GM19240 (cell line): ENCODE measurements around the gene LOX.

ENCODE experiments used
- DNase-seq: peaks from one replicate; pipeline ENCODE4 v3.0.0; 2011; ENCODE audit warnings: low spot score; ENCODE audit not compliant: insufficient read length

Gene LOX

GRCh38 chr5:122054266-122054665 lies 23.8 kb downstream of the LOX start:
- DNase-seq, result no peak

GRCh38 chr5:122053181-122054109 lies 24.6 kb downstream of the LOX start:
- DNase-seq, result no peak

DNA sequence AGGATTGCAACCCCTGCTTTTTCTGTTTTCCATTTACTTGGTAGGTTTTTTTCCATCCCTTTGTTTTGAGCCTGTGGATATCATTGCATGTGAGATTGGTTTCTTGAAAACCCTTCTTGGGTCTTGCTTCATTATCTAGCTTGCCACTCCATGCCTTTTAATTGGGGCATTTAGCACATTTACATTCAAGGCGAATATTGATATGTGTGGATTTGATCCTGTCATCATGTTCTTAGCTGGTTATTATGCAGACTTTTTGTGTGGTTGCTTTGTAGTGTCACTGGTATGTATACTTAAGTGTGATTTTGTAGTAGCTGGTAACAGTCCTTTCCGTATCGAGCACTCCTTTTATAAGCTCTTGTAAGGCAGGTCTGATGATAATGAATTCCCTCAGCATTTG lies 26.5 kb downstream of the LOX start:
- no peak for DNase-seq

GRCh38 chr5:122050959-122051358 lies 27.1 kb downstream of the LOX start:
- no peak for DNase-seq

DNA sequence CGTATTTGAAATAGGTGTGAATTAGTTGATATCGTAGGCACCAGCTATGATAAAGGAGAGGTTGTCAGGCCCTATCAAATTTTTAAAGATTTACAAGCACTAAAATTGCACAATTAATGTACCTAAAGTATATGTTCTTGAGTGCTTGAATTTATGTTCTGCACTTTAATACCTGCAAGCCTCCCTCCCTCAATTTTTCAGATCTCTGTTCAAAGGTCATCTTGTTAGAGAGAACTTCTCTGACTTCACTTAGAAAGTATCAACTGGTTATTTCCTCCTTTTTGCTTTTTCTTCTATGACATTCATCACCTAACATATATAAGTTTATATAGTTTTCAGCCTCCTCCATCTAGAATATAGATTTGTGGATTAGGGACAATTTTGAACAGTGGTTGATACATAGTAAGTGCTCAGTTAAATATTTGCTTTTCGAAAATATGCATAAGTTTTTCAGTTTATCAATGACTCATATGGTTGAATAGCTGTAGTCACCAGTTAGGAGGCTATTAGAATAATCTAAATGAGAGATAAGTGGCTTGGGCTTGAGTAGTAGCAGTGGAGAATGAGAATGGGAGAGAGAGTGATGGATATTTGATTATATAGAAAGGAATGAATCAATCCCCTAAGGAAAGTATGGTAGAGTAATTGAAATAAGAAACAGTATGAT lies 37.3 kb downstream of the LOX start:
- DNase-seq, result no peak

DNA sequence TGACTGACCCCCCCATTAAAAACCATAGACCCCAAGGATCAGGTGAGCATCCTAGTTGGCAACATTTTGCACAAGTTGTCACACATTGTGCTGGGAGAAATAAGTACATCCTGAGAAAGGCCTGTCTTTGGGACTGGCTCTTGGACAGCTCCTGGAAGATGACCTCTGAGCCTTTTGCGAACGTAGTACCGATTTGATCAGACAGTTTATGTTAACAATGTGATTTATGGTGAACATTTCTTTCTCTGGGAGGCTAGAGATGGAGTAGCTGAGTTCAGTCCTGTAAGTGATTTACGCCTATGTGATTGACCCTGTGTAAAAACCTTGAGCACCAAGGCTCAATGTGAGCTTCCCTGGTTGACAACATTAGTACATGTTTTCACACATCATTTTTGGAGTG lies 41.7 kb downstream of the LOX start:
- no peak for DNase-seq

GRCh38 chr5:122035913-122036312 lies 42.1 kb downstream of the LOX start:
- DNase-seq, result no peak

- DNase-seq, result no peak
Measured at GRCh38 chr5:122031836-122032235, 46.2 kb downstream of the LOX start.

DNA sequence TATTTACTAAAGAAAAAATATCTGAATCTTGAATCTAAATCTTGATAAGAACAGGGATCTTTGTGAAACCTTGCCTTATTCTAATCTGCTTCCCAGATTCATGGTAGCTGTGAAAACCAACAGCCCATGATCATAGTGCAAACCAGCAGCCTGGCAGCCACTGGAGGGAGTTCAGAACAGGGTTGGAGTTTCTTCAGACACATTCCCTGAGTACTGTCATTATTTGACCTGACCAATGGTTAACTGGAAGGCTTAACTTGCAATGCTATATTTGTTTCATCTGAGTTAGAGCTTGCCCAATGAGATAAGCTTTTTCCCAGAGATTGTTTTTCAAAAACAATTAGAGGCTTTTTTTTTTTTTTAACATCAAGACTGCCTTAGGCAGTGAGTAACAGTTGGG lies 47.8 kb downstream of the LOX start:
- DNase-seq, result no peak

DNA sequence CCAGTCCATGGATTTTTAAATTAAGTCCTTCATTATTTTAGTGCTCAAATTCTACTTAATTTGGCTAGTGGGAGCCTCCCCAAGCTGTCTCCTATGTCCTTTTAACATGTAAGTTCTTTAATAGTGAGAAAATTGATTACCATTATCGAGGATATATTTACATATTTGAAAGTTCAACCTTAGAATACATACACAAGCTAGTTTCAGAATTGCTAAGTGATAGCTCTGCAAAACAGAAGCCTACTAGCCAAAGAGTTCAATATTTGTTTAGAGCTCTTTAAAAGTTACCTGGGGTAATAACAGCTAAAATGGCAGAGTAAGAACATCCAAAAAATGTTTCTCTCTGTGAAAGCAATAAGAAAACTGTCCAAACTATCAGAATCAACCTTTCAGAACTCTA lies 48.2 kb downstream of the LOX start:
- no peak for DNase-seq

GRCh38 chr5:122022966-122023365 lies 55.1 kb downstream of the LOX start:
- DNase-seq, result no peak

GRCh38 chr5:122019919-122020590 lies 58.0 kb downstream of the LOX start:
- no peak for DNase-seq

- no peak for DNase-seq
Measured at GRCh38 chr5:122015471-122015870, 62.6 kb downstream of the LOX start.

- no peak for DNase-seq
Measured at GRCh38 chr5:122014236-122014935, 63.7 kb downstream of the LOX start.
